Tibial artery (tissue), 4 donors: ENCODE data around the gene DNAJC10.

Experiments
- DNase-seq, 2 donors: peaks; one replicate each; pipeline ENCODE4 v3.0.0-alpha.2; 2019
- H3K27ac ChIP-seq, 2 donors: fragments of 200-600 bp; sonication (generic) in 1 of 2; 1 replicate in 1 of 2; 2 replicates in 1 of 2; pipeline ENCODE4 v1.5.1; 2018 to 2019; ENCODE audit warnings: mild to moderate bottlenecking in 1 of 2
- H3K27me3 ChIP-seq, 2 donors: fragments of 200-600 bp; sonication (generic) in 1 of 2; one replicate each; pipeline versions ENCODE4 v1.5.1 to v1.6.0; 2016 to 2019
- H3K36me3 ChIP-seq, 3 donors: fragments of 200-600 bp; sonication (generic) in 2 of 3; one replicate each; pipeline ENCODE4 v1.5.1; 2016 to 2019; ENCODE audit warnings: mild to moderate bottlenecking in 2 of 3
- H3K4me1 ChIP-seq, 4 donors: fragments of 200-600 bp; sonication (generic) in 2 of 4; 1 replicate in 3 of 4; 2 replicates in 1 of 4; pipeline ENCODE4 v1.5.1; 2016 to 2019
- H3K4me3 ChIP-seq, 2 donors: fragments of 200-600 bp; sonication (generic) in 1 of 2; 1 replicate in 1 of 2; 2 replicates in 1 of 2; pipeline ENCODE4 v1.5.1; 2018 to 2019; ENCODE audit warnings: mild to moderate bottlenecking in 2 of 2
- H3K9me3 ChIP-seq, 3 donors: fragments of 200-600 bp; sonication (generic) in 1 of 3; one replicate each; pipeline ENCODE4 v1.5.1; 2016 to 2019
- intact Hi-C: fragments of 100-400 bp; cut with DNase I; formaldehyde crosslinking; loops from one replicate; pipeline ENCODE4 v1.15.0; 2023; ENCODE audit warnings: low total_unique reads
- TF ChIP-seq, protein P1 (sequence below), 2 experiments: fragments of 200-600 bp in 1 of 2; fragments of 450-650 bp in 1 of 2; IDR thresholded peaks; one replicate each; pipeline ENCODE4 v1.5.1; 2017 to 2019; ENCODE audit warnings: antibody characterized with exemption in 2 of 2, mild to moderate bottlenecking in 1 of 2, moderate library complexity in 1 of 2

Gene DNAJC10, protein sequence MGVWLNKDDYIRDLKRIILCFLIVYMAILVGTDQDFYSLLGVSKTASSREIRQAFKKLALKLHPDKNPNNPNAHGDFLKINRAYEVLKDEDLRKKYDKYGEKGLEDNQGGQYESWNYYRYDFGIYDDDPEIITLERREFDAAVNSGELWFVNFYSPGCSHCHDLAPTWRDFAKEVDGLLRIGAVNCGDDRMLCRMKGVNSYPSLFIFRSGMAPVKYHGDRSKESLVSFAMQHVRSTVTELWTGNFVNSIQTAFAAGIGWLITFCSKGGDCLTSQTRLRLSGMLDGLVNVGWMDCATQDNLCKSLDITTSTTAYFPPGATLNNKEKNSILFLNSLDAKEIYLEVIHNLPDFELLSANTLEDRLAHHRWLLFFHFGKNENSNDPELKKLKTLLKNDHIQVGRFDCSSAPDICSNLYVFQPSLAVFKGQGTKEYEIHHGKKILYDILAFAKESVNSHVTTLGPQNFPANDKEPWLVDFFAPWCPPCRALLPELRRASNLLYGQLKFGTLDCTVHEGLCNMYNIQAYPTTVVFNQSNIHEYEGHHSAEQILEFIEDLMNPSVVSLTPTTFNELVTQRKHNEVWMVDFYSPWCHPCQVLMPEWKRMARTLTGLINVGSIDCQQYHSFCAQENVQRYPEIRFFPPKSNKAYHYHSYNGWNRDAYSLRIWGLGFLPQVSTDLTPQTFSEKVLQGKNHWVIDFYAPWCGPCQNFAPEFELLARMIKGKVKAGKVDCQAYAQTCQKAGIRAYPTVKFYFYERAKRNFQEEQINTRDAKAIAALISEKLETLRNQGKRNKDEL

GRCh38 chr2:182715892-182716649 is at the start of gene DNAJC10:
TSS of gene DNAJC10 (plus strand) at chr2:182716257. CDS start at chr2:182718087, 1,830 bp downstream.
- intact Hi-C loops: loop anchor here (10.0 kb wide), 1 partner anchor 821 kb away; the partner anchor contains the start of gene ITPRID2
- peaks cover 0 to 32% (median 9%) of the 10 kb centered on the region in 4 donors for H3K4me1 ChIP-seq
- H3K36me3 ChIP-seq: peaks cover 0 to 11% (median 8%) of the 10 kb centered on the region in 3 donors
- peak within 1 kb of the TSS; percentile 90 to 98 for H3K4me3 ChIP-seq
- DNase-seq: peak; percentile 86 to 92
- H3K27me3 ChIP-seq: no peaks in the 10 kb centered on the region
- TF ChIP-seq, protein P1, sequence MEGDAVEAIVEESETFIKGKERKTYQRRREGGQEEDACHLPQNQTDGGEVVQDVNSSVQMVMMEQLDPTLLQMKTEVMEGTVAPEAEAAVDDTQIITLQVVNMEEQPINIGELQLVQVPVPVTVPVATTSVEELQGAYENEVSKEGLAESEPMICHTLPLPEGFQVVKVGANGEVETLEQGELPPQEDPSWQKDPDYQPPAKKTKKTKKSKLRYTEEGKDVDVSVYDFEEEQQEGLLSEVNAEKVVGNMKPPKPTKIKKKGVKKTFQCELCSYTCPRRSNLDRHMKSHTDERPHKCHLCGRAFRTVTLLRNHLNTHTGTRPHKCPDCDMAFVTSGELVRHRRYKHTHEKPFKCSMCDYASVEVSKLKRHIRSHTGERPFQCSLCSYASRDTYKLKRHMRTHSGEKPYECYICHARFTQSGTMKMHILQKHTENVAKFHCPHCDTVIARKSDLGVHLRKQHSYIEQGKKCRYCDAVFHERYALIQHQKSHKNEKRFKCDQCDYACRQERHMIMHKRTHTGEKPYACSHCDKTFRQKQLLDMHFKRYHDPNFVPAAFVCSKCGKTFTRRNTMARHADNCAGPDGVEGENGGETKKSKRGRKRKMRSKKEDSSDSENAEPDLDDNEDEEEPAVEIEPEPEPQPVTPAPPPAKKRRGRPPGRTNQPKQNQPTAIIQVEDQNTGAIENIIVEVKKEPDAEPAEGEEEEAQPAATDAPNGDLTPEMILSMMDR (IDR thresholded peaks at IDR 0.05): peak in 1 of 2 experiments; percentile 9
- H3K9me3 ChIP-seq: no peaks in the 10 kb centered on the region
- peak within 1 kb of the TSS; percentile 82 to 88 for H3K27ac ChIP-seq

DNA sequence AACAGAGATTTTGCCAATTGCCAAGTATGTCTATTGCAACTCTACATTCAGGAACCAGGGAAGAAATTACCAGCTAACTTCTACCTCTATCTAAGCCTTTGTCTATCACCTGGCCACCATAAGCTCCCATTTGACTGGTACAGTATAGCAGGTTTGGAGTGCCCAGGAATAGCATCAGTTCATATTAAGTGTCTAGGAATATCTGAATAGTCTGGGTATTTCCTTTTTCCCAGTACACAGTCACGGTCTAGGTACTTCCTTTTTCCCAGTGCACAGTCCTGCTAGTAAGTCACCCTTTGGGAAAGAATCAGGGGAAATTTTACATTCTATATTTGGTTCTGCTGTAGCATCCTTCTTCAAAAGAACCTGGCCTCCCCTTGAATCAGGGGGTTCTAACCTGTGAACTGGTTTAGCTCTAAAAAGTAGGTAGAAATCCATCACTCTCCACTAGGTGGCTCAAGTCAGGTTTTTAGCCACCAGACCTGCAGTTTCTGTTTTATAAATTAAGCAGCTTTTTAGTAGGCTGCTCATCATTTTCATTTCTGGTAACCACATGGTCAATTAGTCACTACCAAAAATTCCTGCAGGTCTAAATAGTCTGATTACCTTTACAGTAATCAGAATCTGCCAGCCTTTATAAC is 49.3 kb upstream of the DNAJC10 start:
- no peaks in the 10 kb centered on the region for H3K36me3 ChIP-seq
- no peak overlapping the region for H3K27ac ChIP-seq
- H3K9me3 ChIP-seq: no peaks in the 10 kb centered on the region
- no peaks in the 10 kb centered on the region for H3K27me3 ChIP-seq
- TF ChIP-seq, protein P1 (IDR thresholded peaks at IDR 0.05): peak; percentile 30 to 37
- intact Hi-C loops: no loop called here
- H3K4me1 ChIP-seq: no peaks in the 10 kb centered on the region
- DNase-seq: no peak
- no peak overlapping the region for H3K4me3 ChIP-seq

DNA sequence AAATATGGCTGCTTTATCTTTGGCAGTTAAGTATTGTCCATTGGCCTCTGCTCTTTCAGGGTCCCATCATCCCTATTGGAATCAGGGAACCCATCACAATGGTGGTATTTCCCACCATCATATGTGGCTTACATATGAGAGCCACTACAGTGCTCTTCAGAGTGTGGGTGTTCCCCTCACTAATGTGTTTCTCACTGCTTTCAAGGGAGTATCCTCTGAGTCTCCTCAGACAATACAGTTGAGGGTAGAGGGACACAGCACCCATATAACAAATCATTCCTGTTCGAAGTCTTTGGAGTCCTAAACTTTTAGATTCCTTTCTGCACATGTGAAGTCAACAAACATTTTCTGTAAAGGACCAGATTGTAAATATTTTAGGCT is 48.8 kb upstream of the DNAJC10 start:
- H3K27me3 ChIP-seq: no peaks in the 10 kb centered on the region
- no peak for DNase-seq
- H3K36me3 ChIP-seq: no peaks in the 10 kb centered on the region
- intact Hi-C loops: no loop called here
- H3K27ac ChIP-seq: no peak overlapping the region
- no peaks in the 10 kb centered on the region for H3K9me3 ChIP-seq
- H3K4me3 ChIP-seq: no peak overlapping the region
- no peaks in the 10 kb centered on the region for H3K4me1 ChIP-seq
- TF ChIP-seq, protein P1 (IDR thresholded peaks at IDR 0.05): no peak

GRCh38 chr2:182668671-182669070 is 47.4 kb upstream of the DNAJC10 start:
- H3K27ac ChIP-seq: no peak overlapping the region
- DNase-seq: no peak
- H3K27me3 ChIP-seq: no peaks in the 10 kb centered on the region
- H3K9me3 ChIP-seq: no peaks in the 10 kb centered on the region
- no peak overlapping the region for H3K4me3 ChIP-seq
- intact Hi-C loops: no loop called here
- TF ChIP-seq, protein P1 (IDR thresholded peaks at IDR 0.05): no peak
- peaks cover 0 to 6% (median 0%) of the 10 kb centered on the region in 4 donors for H3K4me1 ChIP-seq
- no peaks in the 10 kb centered on the region for H3K36me3 ChIP-seq
